Skin epidermis (tissue), 12 donors: Measurements from ENCODE around the gene PTGER2.
A peak's percentile ranks its signal among the peaks of the same experiment; 100 is the strongest.

ENCODE experiments used
- H3K27ac ChIP-seq, 21 experiments: fragments of 200-600 bp; sonication (generic) in 11 of 21; one replicate each; pipeline ENCODE4 v1.5.0; 2020; ENCODE audit warnings: mild to moderate bottlenecking in 3 of 21, inconsistent platforms in 2 of 21, moderate library complexity in 2 of 21
- H3K4me3 ChIP-seq, 7 experiments: fragments of 200-600 bp; sonication (generic) in 2 of 7; one replicate each; pipeline ENCODE4 v1.5.0; 2020; ENCODE audit warnings: inconsistent platforms in 2 of 7, mild to moderate bottlenecking in 2 of 7, moderate library complexity in 1 of 7

PTGER2 gene

GRCh38 chr14:52363041-52363704, 49.1 kb downstream of the PTGER2 start:
- Histone ChIP-seq H3K27ac (peak overlapping the region in 3 of 21 experiments; percentile 7 to 55 (median 39)), H3K4me3 (no peak overlapping the region)

- H3K27ac ChIP-seq = peak overlapping the region in 8 of 21 experiments; percentile 7 to 69 (median 30)
Observed at GRCh38 chr14:52363961-52364360, 49.8 kb downstream of the PTGER2 start.

GRCh38 chr14:52365071-52365470, 51.0 kb downstream of the PTGER2 start:
- H3K27ac ChIP-seq = peak overlapping the region in 3 of 21 experiments; percentile 52 to 69 (median 55)
- H3K4me3 ChIP-seq = no peak overlapping the region

More at GRCh38 chr14:52363961-52364360, 49.8 kb downstream of the PTGER2 start:
- no peak overlapping the region for H3K4me3 ChIP-seq

GRCh38 chr14:52366796-52367315, 52.7 kb downstream of the PTGER2 start:
- Histone ChIP-seq H3K4me3 (no peak overlapping the region), H3K27ac (peak overlapping the region in 1 of 21 experiments; percentile 57)

- H3K27ac ChIP-seq = peak overlapping the region in 8 of 21 experiments; percentile 14 to 73 (median 49)
Observed at GRCh38 chr14:52369305-52369801, 55.2 kb downstream of the PTGER2 start.

GRCh38 chr14:52370406-52370935, 56.4 kb downstream of the PTGER2 start:
- peak overlapping the region in 2 of 21 experiments; percentile 2 to 21 for H3K27ac ChIP-seq
- no peak overlapping the region for H3K4me3 ChIP-seq

More at GRCh38 chr14:52369305-52369801, 55.2 kb downstream of the PTGER2 start:
- no peak overlapping the region for H3K4me3 ChIP-seq

- Histone ChIP-seq H3K4me3 (no peak overlapping the region), H3K27ac (no peak overlapping the region)
Observed at GRCh38 chr14:52377940-52378339, 63.8 kb downstream of the PTGER2 start.
